Vagina (tissue), 2 donors: ENCODE data around the gene PRDM15.

Source experiments
- POLR2A ChIP-seq, 2 donors: fragments of 450-650 bp; IDR thresholded peaks; one replicate each; pipeline ENCODE4 v1.6.1; 2017; ENCODE audit warnings: antibody characterized with exemption in 2 of 2, mild to moderate bottlenecking in 2 of 2, moderate library complexity in 2 of 2
- POLR2AphosphoS5 ChIP-seq, 2 donors: sonication (generic); formaldehyde crosslinking; IDR thresholded peaks; one replicate each; pipeline ENCODE4 v1.9.0; 2017; ENCODE audit warnings: antibody characterized with exemption in 2 of 2, mild to moderate bottlenecking in 2 of 2, low read depth in 1 of 2; ENCODE audit not compliant: insufficient read depth in 1 of 2
- TF ChIP-seq, protein P1 (sequence below), 3 experiments: fragments of 450-650 bp in 2 of 3; fragments of 200-600 bp in 1 of 3; sonication (generic) in 1 of 3; IDR thresholded peaks; one replicate each; pipeline ENCODE4 v1.5.1; 2017 to 2019; ENCODE audit warnings: antibody characterized with exemption in 3 of 3, mild to moderate bottlenecking in 2 of 3, moderate library complexity in 2 of 3

GRCh38 chr21:41784456-41785102 lies 94.6 kb downstream of the PRDM15 start:
- TF ChIP-seq, protein P1, sequence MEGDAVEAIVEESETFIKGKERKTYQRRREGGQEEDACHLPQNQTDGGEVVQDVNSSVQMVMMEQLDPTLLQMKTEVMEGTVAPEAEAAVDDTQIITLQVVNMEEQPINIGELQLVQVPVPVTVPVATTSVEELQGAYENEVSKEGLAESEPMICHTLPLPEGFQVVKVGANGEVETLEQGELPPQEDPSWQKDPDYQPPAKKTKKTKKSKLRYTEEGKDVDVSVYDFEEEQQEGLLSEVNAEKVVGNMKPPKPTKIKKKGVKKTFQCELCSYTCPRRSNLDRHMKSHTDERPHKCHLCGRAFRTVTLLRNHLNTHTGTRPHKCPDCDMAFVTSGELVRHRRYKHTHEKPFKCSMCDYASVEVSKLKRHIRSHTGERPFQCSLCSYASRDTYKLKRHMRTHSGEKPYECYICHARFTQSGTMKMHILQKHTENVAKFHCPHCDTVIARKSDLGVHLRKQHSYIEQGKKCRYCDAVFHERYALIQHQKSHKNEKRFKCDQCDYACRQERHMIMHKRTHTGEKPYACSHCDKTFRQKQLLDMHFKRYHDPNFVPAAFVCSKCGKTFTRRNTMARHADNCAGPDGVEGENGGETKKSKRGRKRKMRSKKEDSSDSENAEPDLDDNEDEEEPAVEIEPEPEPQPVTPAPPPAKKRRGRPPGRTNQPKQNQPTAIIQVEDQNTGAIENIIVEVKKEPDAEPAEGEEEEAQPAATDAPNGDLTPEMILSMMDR (IDR thresholded peaks at IDR 0.05): no peak
- no peak for TF ChIP-seq POLR2A (IDR thresholded peaks at IDR 0.05)
- no peak for TF ChIP-seq POLR2AphosphoS5 (IDR thresholded peaks at IDR 0.05; ENCODE audit: insufficient read depth in 1 of 2, low read depth in 1 of 2)
